Panc1 (cell line): ENCODE measurements around the gene JPH4. TPM values are rescaled to one million over a fixed set of nuclear protein-coding genes. Genes with fewer than 3 reads are reported as not detected.

Source experiments
- ATAC-seq: fragments of 200-7000 bp; cut with Tn5 transposase; 2 replicates; pipeline ENCODE4 v1.9.1; 2020; ENCODE audit warnings: mild to moderate bottlenecking, moderate library complexity
- BruUV-seq: library from RNA; stranded (reverse); fragments of 400-500 nt; replicated peaks from 2 replicates; lab custom pipeline; 2021; lab: Mats Ljungman, UMichigan
- CTCF ChIA-PET: fragments of 300-600 bp; sonication (Branson Sonifier 250); formaldehyde crosslinking; loops from one replicate; lab custom pipeline; 2022; ENCODE audit warnings: antibody characterized with exemption; lab: Charles Lee
- POLR2A ChIA-PET: fragments of 300-600 bp; sonication (Branson Sonifier 250); formaldehyde crosslinking; loops from one replicate; lab custom pipeline; 2022; ENCODE audit warnings: antibody characterized with exemption; lab: Charles Lee
- DNase-seq: peaks from one replicate; pipeline ENCODE4 v3.0.0-alpha.2; 2010; ENCODE audit warnings: low read depth, low spot score
- H3K27ac ChIP-seq: 2 replicates; pipeline ENCODE4 v1.5.1; 2011; ENCODE audit warnings: mild to moderate bottlenecking, low read length, inconsistent platforms
- H3K27me3 ChIP-seq: fragments of 200-500 bp; sonication (Bioruptor generic); 2 replicates; pipeline ENCODE4 v1.6.0; 2014; ENCODE audit warnings: low read length, inconsistent platforms; ENCODE audit not compliant: control insufficient read depth, insufficient read depth
- H3K36me3 ChIP-seq: fragments of 200-500 bp; sonication (Bioruptor generic); 2 replicates; pipeline ENCODE4 v1.5.1; 2014; ENCODE audit warnings: inconsistent platforms, mild to moderate bottlenecking, low read length, moderate library complexity; ENCODE audit not compliant: control insufficient read depth, insufficient read depth
- H3K4me1 ChIP-seq: 2 replicates; pipeline ENCODE4 v1.5.1; 2011; ENCODE audit warnings: inconsistent platforms, mild to moderate bottlenecking, low read length, moderate library complexity; ENCODE audit not compliant: control insufficient read depth, insufficient read depth
- H3K4me3 ChIP-seq, 2 experiments: 2 replicates each; pipeline ENCODE4 v1.5.1; 2011 to 2012; ENCODE audit warnings: low read depth in 2 of 2, low read length in 2 of 2, mild to moderate bottlenecking in 2 of 2, inconsistent platforms in 1 of 2, moderate library complexity in 1 of 2
- H3K9me3 ChIP-seq: fragments of 200-500 bp; sonication (Bioruptor generic); 2 replicates; pipeline ENCODE4 v1.5.1; 2014; ENCODE audit warnings: low read depth, mild to moderate bottlenecking, inconsistent platforms, low read length, moderate library complexity; ENCODE audit not compliant: control insufficient read depth, insufficient read depth
- POLR2AphosphoS5 ChIP-seq: IDR thresholded peaks from 2 replicates; pipeline ENCODE4 v1.6.1; 2012; ENCODE audit warnings: mild to moderate bottlenecking, low read depth, low read length, moderate library complexity
- REST ChIP-seq, 2 experiments: IDR thresholded peaks; 2 replicates each; pipeline ENCODE4 v1.6.1; 2011 to 2012; ENCODE audit warnings: low read depth in 2 of 2, control low read depth in 1 of 2, low read length in 1 of 2, mild to moderate bottlenecking in 1 of 2, moderate library complexity in 1 of 2; ENCODE audit not compliant: insufficient read depth in 1 of 2
- SIN3A ChIP-seq: IDR thresholded peaks from 2 replicates; pipeline ENCODE4 v1.6.1; 2012; ENCODE audit warnings: low read depth, mild to moderate bottlenecking, low read length, moderate library complexity, borderline replicate concordance; ENCODE audit not compliant: insufficient read depth
- TCF7L2 ChIP-seq: IDR thresholded peaks from 2 replicates; pipeline ENCODE4 v1.6.1; 2011; ENCODE audit warnings: mild to moderate bottlenecking, low read depth, low read length, inconsistent platforms
- in situ Hi-C: cut with HindIII; loops from 2 replicates; pipeline ENCODE4 v1.10.0; 2016; ENCODE audit warnings: low sequenced_read_pairs, low pct_unique_long_range_greater_than_20kb
- intact Hi-C: fragments of 100-400 bp; cut with micrococcal nuclease; formaldehyde crosslinking; loops from one replicate; pipeline ENCODE4 v1.10.0; 2022; ENCODE audit not compliant: unreplicated experiment
- total RNA-seq: library from RNA; stranded (reverse); gene quantifications from one replicate; pipeline ENCODE4 v1.2.1, GENCODE V29; 2021; ENCODE audit not compliant: unreplicated experiment
- TF ChIP-seq, protein P1 (sequence below): fragments of 450-650 bp; IDR thresholded peaks from 2 replicates; pipeline ENCODE4 v1.5.1; 2017; ENCODE audit warnings: mild to moderate bottlenecking

Gene JPH4
- total RNA-seq, 1 experiment from 2014 or later = 0.05 TPM

DNA sequence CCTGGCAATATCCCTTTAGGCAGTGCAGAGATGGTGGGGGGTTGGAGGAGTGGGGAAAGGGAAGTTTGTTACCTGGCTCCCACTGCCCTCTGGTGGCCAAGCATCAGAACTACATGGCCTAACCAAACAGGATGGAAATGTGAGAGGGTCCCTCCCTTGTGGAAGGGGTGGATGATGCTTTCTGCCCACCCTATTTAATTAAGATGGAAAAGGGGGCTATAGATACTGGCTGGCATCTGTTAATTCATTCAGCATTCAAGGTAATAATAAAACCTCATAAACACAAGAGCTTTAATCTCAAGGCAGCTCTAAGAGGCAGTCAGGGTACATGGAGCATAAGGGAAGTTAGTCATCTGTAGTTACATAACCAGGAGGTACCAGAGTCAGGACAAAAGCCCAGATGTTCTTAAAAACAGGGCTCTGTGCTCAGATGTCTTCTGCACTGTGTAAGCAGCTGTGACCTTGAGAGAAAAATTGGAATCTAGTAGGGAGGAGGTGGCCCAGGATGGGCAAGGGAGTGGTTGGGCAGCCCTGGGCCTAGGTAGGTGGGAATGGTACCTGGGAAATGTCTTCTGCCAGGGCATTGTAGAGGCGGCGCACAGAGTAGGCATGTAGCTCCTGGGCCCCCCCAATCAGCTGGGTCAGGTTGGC lies 15.6 kb downstream of the JPH4 start:
- CTCF ChIA-PET = interaction anchor here (0.7 kb wide), 1 partner anchor 260 kb away, joined by 3 read pairs; no protein-coding TSS in a partner anchor
- in situ Hi-C loops = no loop called here
- no TSS peak for BruUV-seq

GRCh38 chr14:23561873-23562821 lies 16.4 kb downstream of the JPH4 start:
- BruUV-seq = no TSS peak
- intact Hi-C loops (no loop called here), in situ Hi-C loops (no loop called here)
- Histone ChIP-seq H3K4me3 (no peak overlapping the region), H3K4me1 (no peaks in the 10 kb centered on the region), H3K9me3 (no peaks in the 10 kb centered on the region), H3K36me3 (no peaks in the 10 kb centered on the region), H3K27ac (no peak overlapping the region), H3K27me3 (no peaks in the 10 kb centered on the region)
- ChIA-PET POLR2A (no interaction called here), CTCF (no interaction called here)
- DNase-seq = no peak
- TF ChIP-seq POLR2AphosphoS5 (no peak), SIN3A (no peak), TCF7L2 (no peak), REST (IDR thresholded peaks at IDR 0.05; ENCODE audit: insufficient read depth in 1 of 2, low read depth in 2 of 2, low read length in 1 of 2) (no peak)
- TF ChIP-seq, protein P1, sequence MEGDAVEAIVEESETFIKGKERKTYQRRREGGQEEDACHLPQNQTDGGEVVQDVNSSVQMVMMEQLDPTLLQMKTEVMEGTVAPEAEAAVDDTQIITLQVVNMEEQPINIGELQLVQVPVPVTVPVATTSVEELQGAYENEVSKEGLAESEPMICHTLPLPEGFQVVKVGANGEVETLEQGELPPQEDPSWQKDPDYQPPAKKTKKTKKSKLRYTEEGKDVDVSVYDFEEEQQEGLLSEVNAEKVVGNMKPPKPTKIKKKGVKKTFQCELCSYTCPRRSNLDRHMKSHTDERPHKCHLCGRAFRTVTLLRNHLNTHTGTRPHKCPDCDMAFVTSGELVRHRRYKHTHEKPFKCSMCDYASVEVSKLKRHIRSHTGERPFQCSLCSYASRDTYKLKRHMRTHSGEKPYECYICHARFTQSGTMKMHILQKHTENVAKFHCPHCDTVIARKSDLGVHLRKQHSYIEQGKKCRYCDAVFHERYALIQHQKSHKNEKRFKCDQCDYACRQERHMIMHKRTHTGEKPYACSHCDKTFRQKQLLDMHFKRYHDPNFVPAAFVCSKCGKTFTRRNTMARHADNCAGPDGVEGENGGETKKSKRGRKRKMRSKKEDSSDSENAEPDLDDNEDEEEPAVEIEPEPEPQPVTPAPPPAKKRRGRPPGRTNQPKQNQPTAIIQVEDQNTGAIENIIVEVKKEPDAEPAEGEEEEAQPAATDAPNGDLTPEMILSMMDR = no peak
- ATAC-seq = no peak

More for the DNA sequence above, 15.6 kb downstream of the JPH4 start:
- H3K4me3 ChIP-seq = no peak overlapping the region
- POLR2A ChIA-PET = no interaction called here
- no peak for TF ChIP-seq TCF7L2
- TF ChIP-seq, protein P1 = peak; percentile 90
- intact Hi-C loops = no loop called here
- no peaks in the 10 kb centered on the region for H3K36me3 ChIP-seq
- no peak for ATAC-seq
- no peaks in the 10 kb centered on the region; the same call in none of the 2 replicates for H3K4me1 ChIP-seq
- no peak overlapping the region for H3K27ac ChIP-seq
- H3K27me3 ChIP-seq = no peaks in the 10 kb centered on the region
- no peak for DNase-seq
- H3K9me3 ChIP-seq = no peaks in the 10 kb centered on the region
